Lower leg skin (tissue), 3 donors: ENCODE measurements around the gene PERM1.

ENCODE experiments used
- CTCF ChIP-seq, 3 donors: fragments of 450-650 bp; IDR thresholded peaks; one replicate each; pipeline ENCODE4 v1.5.1; 2016; ENCODE audit warnings: antibody characterized with exemption in 3 of 3, mild to moderate bottlenecking in 3 of 3, moderate library complexity in 2 of 3
- POLR2A ChIP-seq, 2 donors: fragments of 450-650 bp; IDR thresholded peaks; one replicate each; pipeline ENCODE4 v1.6.1; 2016 to 2017; ENCODE audit warnings: antibody characterized with exemption in 2 of 2, mild to moderate bottlenecking in 1 of 2, moderate library complexity in 1 of 2

DNA sequence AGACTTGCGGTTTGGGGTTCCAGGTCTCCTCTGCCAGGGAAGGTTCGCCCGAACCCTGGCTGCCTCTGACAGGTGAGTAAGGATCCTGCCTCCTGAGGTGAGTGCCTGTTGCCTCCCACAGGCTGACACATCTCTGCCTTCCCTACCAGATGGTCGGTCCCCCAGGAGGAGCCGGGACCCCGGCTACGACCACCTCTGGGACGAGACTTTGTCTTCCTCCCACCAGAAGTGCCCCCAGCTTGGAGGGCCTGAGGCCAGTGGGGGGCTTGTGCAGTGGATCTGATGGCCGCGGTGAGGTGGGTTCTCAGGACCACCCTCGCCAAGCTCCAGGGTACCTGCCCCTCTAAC, 7.6 kb downstream of the PERM1 start:
- TF ChIP-seq CTCF (IDR thresholded peaks at IDR 0.05) (no peak), POLR2A (IDR thresholded peaks at IDR 0.05) (no peak)
